ENCODE measurements around the gene TXNL1. TPM values are rescaled to one million over a fixed set of nuclear protein-coding genes. Genes with fewer than 3 reads are reported as not detected.

TXNL1 gene
- total RNA-seq: 10 to 100 TPM; 50.2 to 55.5 TPM

- POLR2A ChIA-PET: interaction anchor here (0.9 to 6.9 kb wide), 6 partner anchors 9 to 97 kb away, joined by 3 to 114 read pairs (median 4); partner anchors contain the start of gene WDR7
- CTCF ChIA-PET: interaction anchor here (1.4 to 6.3 kb wide), 3 partner anchors 9 to 71 kb away, joined by 4 to 35 read pairs (median 12); partner anchors contain the start of gene WDR7
- Mint-ChIP-seq H3K27me3 (no peaks in the 10 kb centered on the region), H3K36me3 (ENCODE audit: low read depth) (peaks cover 26% of the 10 kb centered on the region), H3K27ac (peak within 1 kb of the TSS; percentile 97), H3K4me1 (peaks cover 42% of the 10 kb centered on the region), H3K4me3 (peak within 1 kb of the TSS; percentile 100), H3K9me3 (no peaks in the 10 kb centered on the region)
- peak; percentile 99 for DNase-seq
Observed at GRCh38 chr18:56638232-56639103, at the start of gene TXNL1. TXNL1 (minus strand) TSS chr18:56638592; CDS start chr18:56638440, 152 bp downstream.

GRCh38 chr18:56684277-56684676, 45.9 kb upstream of the TXNL1 start:
- peaks cover 9% of the 10 kb centered on the region for H3K36me3 Mint-ChIP-seq (ENCODE audit: low read depth)
- H3K27ac Mint-ChIP-seq: no peak overlapping the region
- no peaks in the 10 kb centered on the region for H3K4me1 Mint-ChIP-seq
- ChIA-PET POLR2A (no interaction called here), CTCF (no interaction called here)
- H3K9me3 Mint-ChIP-seq: no peaks in the 10 kb centered on the region
- DNase-seq: no peak
- H3K4me3 Mint-ChIP-seq: no peak overlapping the region
- H3K27me3 Mint-ChIP-seq: no peaks in the 10 kb centered on the region

- no peak overlapping the region for H3K27ac Mint-ChIP-seq
- no peaks in the 10 kb centered on the region for H3K27me3 Mint-ChIP-seq
- no peaks in the 10 kb centered on the region for H3K4me1 Mint-ChIP-seq
- H3K9me3 Mint-ChIP-seq: no peaks in the 10 kb centered on the region
- DNase-seq: no peak
- H3K4me3 Mint-ChIP-seq: no peak overlapping the region
- ChIA-PET CTCF (no interaction called here), POLR2A (no interaction called here)
- H3K36me3 Mint-ChIP-seq (ENCODE audit: low read depth): peaks cover 23% of the 10 kb centered on the region
Observed at GRCh38 chr18:56678836-56679565, 40.6 kb upstream of the TXNL1 start.

- peaks cover 27% of the 10 kb centered on the region for H3K36me3 Mint-ChIP-seq (ENCODE audit: low read depth)
- H3K27me3 Mint-ChIP-seq: no peaks in the 10 kb centered on the region
- DNase-seq: no peak
- POLR2A ChIA-PET: no interaction called here
- no peaks in the 10 kb centered on the region for H3K9me3 Mint-ChIP-seq
- peaks cover under 1% of the 10 kb centered on the region for H3K4me1 Mint-ChIP-seq
- CTCF ChIA-PET: no interaction called here
- H3K27ac Mint-ChIP-seq: no peak overlapping the region
- no peak overlapping the region for H3K4me3 Mint-ChIP-seq
Observed at GRCh38 chr18:56676639-56677038, 38.2 kb upstream of the TXNL1 start.

GRCh38 chr18:56672981-56673380, 34.6 kb upstream of the TXNL1 start:
- no peaks in the 10 kb centered on the region for H3K9me3 Mint-ChIP-seq
- H3K36me3 Mint-ChIP-seq (ENCODE audit: low read depth): peaks cover 24% of the 10 kb centered on the region
- H3K27ac Mint-ChIP-seq: no peak overlapping the region
- CTCF ChIA-PET: interaction anchor here (0.7 kb wide), 1 partner anchor 17 kb away, joined by 3 read pairs; no protein-coding TSS in a partner anchor
- no peaks in the 10 kb centered on the region for H3K27me3 Mint-ChIP-seq
- no peak overlapping the region for H3K4me3 Mint-ChIP-seq
- DNase-seq: no peak
- H3K4me1 Mint-ChIP-seq: peaks cover 10% of the 10 kb centered on the region
- POLR2A ChIA-PET: no interaction called here

- DNase-seq: no peak
- POLR2A ChIA-PET: no interaction called here
- H3K9me3 Mint-ChIP-seq: no peaks in the 10 kb centered on the region
- H3K4me1 Mint-ChIP-seq: peaks cover 10% of the 10 kb centered on the region
- no peaks in the 10 kb centered on the region for H3K27me3 Mint-ChIP-seq
- H3K4me3 Mint-ChIP-seq: no peak overlapping the region
- no peak overlapping the region for H3K27ac Mint-ChIP-seq
- H3K36me3 Mint-ChIP-seq (ENCODE audit: low read depth): peaks cover 20% of the 10 kb centered on the region
- CTCF ChIA-PET: no interaction called here
Observed at GRCh38 chr18:56672391-56672790, 34.0 kb upstream of the TXNL1 start.

GRCh38 chr18:56662902-56663301, 24.5 kb upstream of the TXNL1 start:
- peaks cover 11% of the 10 kb centered on the region for H3K36me3 Mint-ChIP-seq (ENCODE audit: low read depth)
- H3K9me3 Mint-ChIP-seq: no peaks in the 10 kb centered on the region
- POLR2A ChIA-PET: no interaction called here
- CTCF ChIA-PET: no interaction called here
- DNase-seq: no peak
- H3K4me1 Mint-ChIP-seq: peaks cover 7% of the 10 kb centered on the region
- no peaks in the 10 kb centered on the region for H3K27me3 Mint-ChIP-seq
- no peak overlapping the region for H3K4me3 Mint-ChIP-seq
- no peak overlapping the region for H3K27ac Mint-ChIP-seq

GRCh38 chr18:56662502-56662901, 24.1 kb upstream of the TXNL1 start:
- CTCF ChIA-PET: no interaction called here
- Mint-ChIP-seq H3K36me3 (ENCODE audit: low read depth) (peaks cover 11% of the 10 kb centered on the region), H3K27ac (no peak overlapping the region), H3K9me3 (no peaks in the 10 kb centered on the region), H3K4me3 (no peak overlapping the region), H3K27me3 (no peaks in the 10 kb centered on the region), H3K4me1 (peaks cover 7% of the 10 kb centered on the region)
- POLR2A ChIA-PET: no interaction called here
- DNase-seq: no peak

GRCh38 chr18:56662063-56662408, 23.6 kb upstream of the TXNL1 start:
- H3K9me3 Mint-ChIP-seq: no peaks in the 10 kb centered on the region
- no peak overlapping the region for H3K4me3 Mint-ChIP-seq
- CTCF ChIA-PET: no interaction called here
- H3K4me1 Mint-ChIP-seq: peaks cover 6% of the 10 kb centered on the region
- H3K27me3 Mint-ChIP-seq: no peaks in the 10 kb centered on the region
- no peak overlapping the region for H3K27ac Mint-ChIP-seq
- peaks cover 11% of the 10 kb centered on the region for H3K36me3 Mint-ChIP-seq (ENCODE audit: low read depth)
- no peak for DNase-seq
- POLR2A ChIA-PET: no interaction called here

- peaks cover 11% of the 10 kb centered on the region for H3K36me3 Mint-ChIP-seq (ENCODE audit: low read depth)
- CTCF ChIA-PET: no interaction called here
- H3K4me1 Mint-ChIP-seq: peaks cover 5% of the 10 kb centered on the region
- no peak overlapping the region for H3K4me3 Mint-ChIP-seq
- no peak for DNase-seq
- H3K27me3 Mint-ChIP-seq: no peaks in the 10 kb centered on the region
- POLR2A ChIA-PET: no interaction called here
- no peaks in the 10 kb centered on the region for H3K9me3 Mint-ChIP-seq
- H3K27ac Mint-ChIP-seq: no peak overlapping the region
Observed at GRCh38 chr18:56661360-56662062, 23.1 kb upstream of the TXNL1 start.

GRCh38 chr18:56660655-56661054, 22.3 kb upstream of the TXNL1 start:
- no peaks in the 10 kb centered on the region for H3K27me3 Mint-ChIP-seq
- no peak overlapping the region for H3K27ac Mint-ChIP-seq
- H3K9me3 Mint-ChIP-seq: no peaks in the 10 kb centered on the region
- no peak overlapping the region for H3K4me3 Mint-ChIP-seq
- CTCF ChIA-PET: no interaction called here
- DNase-seq: no peak
- H3K36me3 Mint-ChIP-seq (ENCODE audit: low read depth): peaks cover 11% of the 10 kb centered on the region
- H3K4me1 Mint-ChIP-seq: peaks cover 7% of the 10 kb centered on the region
- POLR2A ChIA-PET: no interaction called here

GRCh38 chr18:56659111-56659510, 20.7 kb upstream of the TXNL1 start:
- peaks cover 11% of the 10 kb centered on the region for H3K36me3 Mint-ChIP-seq (ENCODE audit: low read depth)
- H3K27ac Mint-ChIP-seq: no peak overlapping the region
- CTCF ChIA-PET: no interaction called here
- POLR2A ChIA-PET: no interaction called here
- no peak for DNase-seq
- H3K9me3 Mint-ChIP-seq: no peaks in the 10 kb centered on the region
- no peak overlapping the region for H3K4me3 Mint-ChIP-seq
- no peaks in the 10 kb centered on the region for H3K27me3 Mint-ChIP-seq
- H3K4me1 Mint-ChIP-seq: peaks cover 20% of the 10 kb centered on the region

- no peaks in the 10 kb centered on the region for H3K9me3 Mint-ChIP-seq
- H3K27me3 Mint-ChIP-seq: no peaks in the 10 kb centered on the region
- CTCF ChIA-PET: no interaction called here
- H3K27ac Mint-ChIP-seq: no peak overlapping the region
- peaks cover 11% of the 10 kb centered on the region for H3K36me3 Mint-ChIP-seq (ENCODE audit: low read depth)
- no peak for DNase-seq
- no peak overlapping the region for H3K4me3 Mint-ChIP-seq
- POLR2A ChIA-PET: no interaction called here
- H3K4me1 Mint-ChIP-seq: peaks cover 25% of the 10 kb centered on the region
Observed at GRCh38 chr18:56658261-56658660, 19.9 kb upstream of the TXNL1 start.
